ENCODE data around the gene PLEK.

The PLEK gene

DNA sequence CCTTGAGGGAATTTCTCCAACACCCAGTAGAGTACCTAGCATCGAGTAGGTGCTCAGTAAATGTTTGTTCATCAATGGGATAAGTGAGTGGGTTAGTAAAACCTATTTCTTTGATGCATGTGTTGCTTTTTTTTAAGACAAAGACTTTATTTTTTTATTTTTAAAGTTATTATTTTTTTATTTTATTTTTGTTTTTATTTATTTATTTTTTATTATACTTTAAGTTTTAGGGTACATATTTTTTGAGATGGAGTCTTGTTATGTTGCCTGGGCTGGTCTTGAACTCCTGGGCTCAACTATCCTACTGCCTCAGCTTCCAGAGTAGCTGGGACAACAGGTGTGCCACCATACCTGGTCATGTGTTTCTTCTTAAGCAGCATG lies 20.8 kb downstream of the PLEK start:
- TF ChIP-seq, protein P1, sequence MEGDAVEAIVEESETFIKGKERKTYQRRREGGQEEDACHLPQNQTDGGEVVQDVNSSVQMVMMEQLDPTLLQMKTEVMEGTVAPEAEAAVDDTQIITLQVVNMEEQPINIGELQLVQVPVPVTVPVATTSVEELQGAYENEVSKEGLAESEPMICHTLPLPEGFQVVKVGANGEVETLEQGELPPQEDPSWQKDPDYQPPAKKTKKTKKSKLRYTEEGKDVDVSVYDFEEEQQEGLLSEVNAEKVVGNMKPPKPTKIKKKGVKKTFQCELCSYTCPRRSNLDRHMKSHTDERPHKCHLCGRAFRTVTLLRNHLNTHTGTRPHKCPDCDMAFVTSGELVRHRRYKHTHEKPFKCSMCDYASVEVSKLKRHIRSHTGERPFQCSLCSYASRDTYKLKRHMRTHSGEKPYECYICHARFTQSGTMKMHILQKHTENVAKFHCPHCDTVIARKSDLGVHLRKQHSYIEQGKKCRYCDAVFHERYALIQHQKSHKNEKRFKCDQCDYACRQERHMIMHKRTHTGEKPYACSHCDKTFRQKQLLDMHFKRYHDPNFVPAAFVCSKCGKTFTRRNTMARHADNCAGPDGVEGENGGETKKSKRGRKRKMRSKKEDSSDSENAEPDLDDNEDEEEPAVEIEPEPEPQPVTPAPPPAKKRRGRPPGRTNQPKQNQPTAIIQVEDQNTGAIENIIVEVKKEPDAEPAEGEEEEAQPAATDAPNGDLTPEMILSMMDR (IDR thresholded peaks at IDR 0.05; ENCODE audit: control extremely low read depth, extremely low read depth, low read depth, missing control alignments): no peak
- CTCF ChIA-PET: interaction anchor here (1.0 to 2.5 kb wide), 5 partner anchors 13 to 264 kb away, joined by 3 to 11 read pairs (median 4); no protein-coding TSS in a partner anchor
- POLR2A ChIA-PET: interaction anchor here (1.3 kb wide), 1 partner anchor 15 kb away, joined by 3 read pairs; no protein-coding TSS in a partner anchor
- no peak for DNase-seq (ENCODE audit: extremely low spot score)

DNA sequence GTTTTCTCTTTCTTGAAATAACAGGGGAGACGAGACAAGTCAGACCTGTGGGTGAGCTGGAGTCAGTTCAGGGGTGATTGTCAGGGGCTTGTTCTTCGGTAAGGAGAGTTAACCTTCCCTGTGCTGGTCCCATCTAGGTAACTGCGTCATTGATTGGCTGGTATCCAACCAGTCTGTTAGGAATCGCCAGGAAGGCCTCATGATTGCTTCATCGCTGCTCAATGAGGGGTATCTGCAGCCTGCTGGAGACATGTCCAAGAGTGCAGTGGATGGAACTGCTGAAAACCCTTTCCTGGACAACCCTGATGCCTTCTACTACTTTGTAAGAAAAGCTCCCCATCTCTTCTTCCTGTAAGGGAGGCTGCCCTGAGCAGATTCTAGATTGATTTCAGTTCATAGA lies 21.3 kb downstream of the PLEK start:
- CTCF ChIA-PET: interaction anchor here (1.0 to 1.6 kb wide), 4 partner anchors 13 to 264 kb away, joined by 3 to 4 read pairs (median 4); no protein-coding TSS in a partner anchor
- DNase-seq (ENCODE audit: extremely low spot score): no peak
- TF ChIP-seq, protein P1 (IDR thresholded peaks at IDR 0.05; ENCODE audit: control extremely low read depth, extremely low read depth, low read depth, missing control alignments): no peak
- POLR2A ChIA-PET: interaction anchor here (0.7 to 1.3 kb wide), 2 partner anchors 10 to 15 kb away, joined by 3 read pairs; no protein-coding TSS in a partner anchor

DNA sequence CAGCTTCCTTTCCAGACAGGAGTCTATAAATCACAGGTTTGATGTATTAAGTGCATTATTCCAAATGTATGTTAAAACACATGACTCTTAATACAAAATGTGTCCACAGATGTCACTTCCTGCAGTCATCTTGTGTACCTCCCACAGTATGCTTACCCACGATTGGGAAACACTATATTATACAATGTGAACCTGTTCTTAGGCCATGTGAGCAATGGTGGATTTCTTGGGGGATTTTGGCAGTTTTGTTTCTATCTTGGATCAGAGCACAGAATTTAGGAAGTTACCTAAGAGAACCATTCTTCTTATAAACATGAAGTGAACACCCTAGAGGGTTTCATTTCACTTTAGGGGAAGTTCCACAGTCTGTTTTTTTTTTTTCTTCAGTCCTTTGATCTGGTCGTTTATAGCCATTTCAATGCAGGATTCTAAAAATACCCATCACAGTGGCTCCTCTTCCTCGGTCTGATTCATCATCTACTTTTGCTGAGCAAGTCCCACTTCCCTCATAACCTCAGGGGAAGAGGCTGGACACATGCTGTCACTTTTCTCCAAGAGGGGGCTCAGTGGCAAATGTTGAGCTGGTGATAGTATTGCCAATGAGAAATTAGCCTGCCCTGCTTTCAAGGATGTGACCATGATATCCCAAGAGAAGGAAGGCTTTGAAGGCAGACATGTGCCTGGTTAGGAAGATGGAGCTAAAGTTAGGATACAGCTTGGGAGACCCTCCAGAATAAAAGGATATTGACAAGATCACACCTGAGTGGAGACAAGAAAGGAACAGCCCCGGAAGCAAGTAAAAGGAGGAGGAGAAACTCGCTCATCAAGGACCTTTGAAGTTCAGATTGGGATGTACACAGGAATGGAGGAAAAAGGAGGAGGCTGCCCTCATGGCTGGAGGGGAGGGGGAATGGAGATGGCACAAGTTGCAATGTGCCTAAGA lies 22.6 kb downstream of the PLEK start:
- DNase-seq (ENCODE audit: extremely low spot score): peak; percentile 59
- ChIA-PET CTCF (interaction anchor here (0.9 to 3.8 kb wide), 13 partner anchors 12 to 266 kb away, joined by 3 to 27 read pairs (median 5); partner anchors contain the start of gene PLEK), POLR2A (interaction anchor here (0.7 to 1.9 kb wide), 3 partner anchors 11 to 53 kb away, joined by 3 to 13 read pairs (median 3); no protein-coding TSS in a partner anchor)
- TF ChIP-seq, protein P1 (IDR thresholded peaks at IDR 0.05; ENCODE audit: control extremely low read depth, extremely low read depth, low read depth, missing control alignments): no peak

DNA sequence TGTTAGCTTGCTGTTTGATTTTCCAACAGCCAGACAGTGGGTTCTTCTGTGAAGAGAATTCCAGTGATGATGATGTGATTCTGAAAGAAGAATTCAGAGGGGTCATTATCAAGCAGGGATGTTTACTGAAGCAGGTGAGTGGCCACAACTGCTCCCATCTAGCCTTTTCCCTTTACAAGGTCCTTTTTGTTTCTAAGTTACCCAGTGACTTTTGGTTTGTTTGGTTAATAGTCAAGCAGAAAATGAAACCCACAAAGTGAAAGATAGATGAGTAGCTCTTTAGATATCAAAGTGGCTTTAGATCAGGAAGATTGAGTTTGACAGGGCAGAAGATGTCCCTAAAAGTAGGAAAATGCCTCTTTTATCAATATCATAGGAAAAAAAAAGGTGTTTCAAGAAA lies 23.3 kb downstream of the PLEK start:
- TF ChIP-seq, protein P1 (IDR thresholded peaks at IDR 0.05; ENCODE audit: control extremely low read depth, extremely low read depth, low read depth, missing control alignments): no peak
- peak; percentile 28 for DNase-seq (ENCODE audit: extremely low spot score)
- ChIA-PET POLR2A (interaction anchor here (1.9 kb wide), 1 partner anchor 52 kb away, joined by 13 read pairs; no protein-coding TSS in a partner anchor), CTCF (interaction anchor here (0.9 to 3.8 kb wide), 13 partner anchors 10 to 52 kb away, joined by 3 to 27 read pairs (median 5); partner anchors contain the start of gene PLEK)

DNA sequence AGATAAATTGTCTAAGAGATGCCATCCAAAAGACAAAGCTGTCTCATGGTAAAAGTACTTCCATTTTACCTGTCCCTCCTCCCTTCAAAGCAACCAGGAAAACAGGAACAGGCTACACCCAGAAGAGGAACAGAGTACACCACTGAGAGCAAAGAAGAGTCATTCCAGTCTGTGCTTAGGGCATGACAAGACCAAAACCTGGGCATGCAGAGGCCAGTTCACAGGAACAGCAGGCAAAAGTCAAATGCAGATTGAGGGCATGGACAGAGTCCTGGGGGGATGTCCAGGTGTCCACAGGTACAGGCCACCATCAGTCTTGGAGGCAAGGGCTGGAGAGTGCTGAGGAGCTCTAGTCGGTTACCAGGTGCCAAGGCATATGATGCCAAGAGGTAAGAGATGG lies 23.7 kb downstream of the PLEK start:
- ChIA-PET CTCF (interaction anchor here (0.9 to 3.8 kb wide), 12 partner anchors 10 to 52 kb away, joined by 3 to 27 read pairs (median 5); partner anchors contain the start of gene PLEK), POLR2A (interaction anchor here (1.9 kb wide), 1 partner anchor 52 kb away, joined by 13 read pairs; no protein-coding TSS in a partner anchor)
- no peak for DNase-seq (ENCODE audit: extremely low spot score)
- TF ChIP-seq, protein P1 (IDR thresholded peaks at IDR 0.05; ENCODE audit: control extremely low read depth, extremely low read depth, low read depth, missing control alignments): no peak

DNA sequence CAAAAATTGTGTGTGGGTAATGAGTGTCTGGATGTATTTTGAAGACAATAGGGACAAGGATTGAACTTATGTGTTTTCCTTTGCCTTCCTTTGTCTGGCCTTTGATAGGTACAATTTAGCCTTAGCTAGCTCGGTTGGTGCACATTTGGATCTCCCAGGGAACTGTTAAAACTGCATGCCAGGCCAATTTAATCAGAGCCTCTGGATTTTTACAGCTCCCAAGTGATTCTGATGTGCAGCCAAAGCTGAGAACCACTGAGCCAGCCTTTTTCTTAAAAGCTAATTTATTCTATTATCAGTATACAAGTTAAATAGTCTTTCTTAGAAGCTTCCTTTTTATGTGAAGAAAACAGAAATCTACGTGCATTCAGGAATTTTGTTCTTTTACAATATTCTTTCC lies 25.0 kb downstream of the PLEK start:
- DNase-seq (ENCODE audit: extremely low spot score): no peak
- POLR2A ChIA-PET: interaction anchor here (0.9 to 1.9 kb wide), 2 partner anchors 13 to 51 kb away, joined by 3 to 13 read pairs; no protein-coding TSS in a partner anchor
- CTCF ChIA-PET: interaction anchor here (0.7 to 3.8 kb wide), 8 partner anchors 8 to 52 kb away, joined by 3 to 11 read pairs (median 4); no protein-coding TSS in a partner anchor
- TF ChIP-seq, protein P1 (IDR thresholded peaks at IDR 0.05; ENCODE audit: control extremely low read depth, extremely low read depth, low read depth, missing control alignments): no peak

Measured in GM10248 (cell line).